SJSA1 (cell line): ENCODE results near the gene APOBEC3H. TPM values are rescaled to one million over a fixed set of nuclear protein-coding genes. Genes with fewer than 3 reads are reported as not detected.

ENCODE experiments used
- DNase-seq, 2 experiments: peaks; one replicate each; pipeline ENCODE4 v3.0.0-alpha.2; 2015 to 2020; ENCODE audit warnings: low spot score in 2 of 2, low read depth in 1 of 2
- H3K27ac ChIP-seq: fragments of 250-450 bp; sonication (Bioruptor Pico); 2 replicates; pipeline ENCODE4 v1.5.1; 2020; ENCODE audit warnings: mild to moderate bottlenecking, moderate library complexity
- H3K27me3 ChIP-seq: fragments of 250-450 bp; sonication (Bioruptor Pico); replicated peaks from 2 replicates; pipeline ENCODE4 v1.5.1; 2020; ENCODE audit warnings: mild to moderate bottlenecking, moderate library complexity
- H3K36me3 ChIP-seq: fragments of 250-450 bp; sonication (Bioruptor Pico); 2 replicates; pipeline ENCODE4 v1.5.1; 2020; ENCODE audit warnings: mild to moderate bottlenecking
- H3K4me1 ChIP-seq: fragments of 250-450 bp; sonication (Bioruptor Pico); replicated peaks from 2 replicates; pipeline ENCODE4 v1.6.1; 2021; ENCODE audit warnings: mild to moderate bottlenecking
- H3K4me3 ChIP-seq: fragments of 250-450 bp; sonication (Bioruptor Pico); 2 replicates; pipeline ENCODE4 v1.5.1; 2020; ENCODE audit warnings: mild to moderate bottlenecking
- H3K9me3 ChIP-seq: fragments of 250-450 bp; sonication (Bioruptor Pico); replicated peaks from 2 replicates; pipeline ENCODE4 v1.5.1; 2020; ENCODE audit warnings: mild to moderate bottlenecking
- total RNA-seq: library from RNA; depleted of rRNA; stranded (reverse); fragments of >200 nt; shearing (Covaris generic); gene quantifications from 2 replicates; pipeline ENCODE4 v1.2.3, GENCODE V29; 2014

The APOBEC3H gene
- total RNA-seq, 1 experiment from 2014 or later = not detected

- Histone ChIP-seq H3K36me3 (no peaks in the 10 kb centered on the region), H3K27ac (no peak overlapping the region)
These were observed 8.4 kb upstream of the APOBEC3H start for GRCh38 chr22:39088685-39089032.

GRCh38 chr22:39089928-39090327 is 7.1 kb upstream of the APOBEC3H start:
- no peaks in the 10 kb centered on the region for H3K9me3 ChIP-seq
- no peak for DNase-seq
- no peaks in the 10 kb centered on the region for H3K27me3 ChIP-seq
- H3K4me3 ChIP-seq = no peak overlapping the region
- H3K36me3 ChIP-seq = no peaks in the 10 kb centered on the region
- no peaks in the 10 kb centered on the region for H3K4me1 ChIP-seq
- H3K27ac ChIP-seq = no peak overlapping the region

More at GRCh38 chr22:39088685-39089032, 8.4 kb upstream of the APOBEC3H start:
- DNase-seq = no peak
- Histone ChIP-seq H3K4me1 (no peaks in the 10 kb centered on the region), H3K9me3 (no peaks in the 10 kb centered on the region), H3K27me3 (no peaks in the 10 kb centered on the region), H3K4me3 (no peak overlapping the region)

GRCh38 chr22:39090426-39091064 is 6.5 kb upstream of the APOBEC3H start:
- Histone ChIP-seq H3K9me3 (no peaks in the 10 kb centered on the region), H3K4me1 (no peaks in the 10 kb centered on the region), H3K4me3 (no peak overlapping the region), H3K27me3 (no peaks in the 10 kb centered on the region), H3K27ac (no peak overlapping the region), H3K36me3 (no peaks in the 10 kb centered on the region)
- no peak for DNase-seq

- H3K36me3 ChIP-seq = no peaks in the 10 kb centered on the region
- no peaks in the 10 kb centered on the region for H3K27me3 ChIP-seq
- no peak for DNase-seq
- no peak overlapping the region for H3K4me3 ChIP-seq
- no peak overlapping the region for H3K27ac ChIP-seq
- no peaks in the 10 kb centered on the region for H3K4me1 ChIP-seq
- no peaks in the 10 kb centered on the region for H3K9me3 ChIP-seq
These were observed 5.6 kb upstream of the APOBEC3H start for GRCh38 chr22:39091126-39092081.

GRCh38 chr22:39092111-39092862 is 4.8 kb upstream of the APOBEC3H start:
- H3K4me3 ChIP-seq = no peak overlapping the region
- H3K27me3 ChIP-seq = no peaks in the 10 kb centered on the region
- no peaks in the 10 kb centered on the region for H3K36me3 ChIP-seq
- peaks cover 4% of the 10 kb centered on the region for H3K4me1 ChIP-seq
- DNase-seq = no peak
- no peak overlapping the region for H3K27ac ChIP-seq
- H3K9me3 ChIP-seq = no peaks in the 10 kb centered on the region

- H3K9me3 ChIP-seq = no peaks in the 10 kb centered on the region
- no peaks in the 10 kb centered on the region for H3K27me3 ChIP-seq
- no peaks in the 10 kb centered on the region for H3K36me3 ChIP-seq
- no peak for DNase-seq
- H3K27ac ChIP-seq = no peak overlapping the region
- H3K4me1 ChIP-seq = peaks cover 6% of the 10 kb centered on the region
- no peak overlapping the region for H3K4me3 ChIP-seq
These were observed 2.2 kb upstream of the APOBEC3H start for GRCh38 chr22:39094717-39095389.

- Histone ChIP-seq H3K4me1 (peaks cover 6% of the 10 kb centered on the region), H3K4me3 (no peak overlapping the region), H3K9me3 (no peaks in the 10 kb centered on the region), H3K36me3 (no peaks in the 10 kb centered on the region), H3K27ac (no peak overlapping the region), H3K27me3 (no peaks in the 10 kb centered on the region)
- DNase-seq = no peak
These were observed 1.1 kb upstream of the APOBEC3H start for GRCh38 chr22:39095971-39096370.

GRCh38 chr22:39098026-39098425 is 982 bp downstream of the APOBEC3H start:
- no peak overlapping the region for H3K27ac ChIP-seq
- no peaks in the 10 kb centered on the region for H3K27me3 ChIP-seq
- no peaks in the 10 kb centered on the region for H3K9me3 ChIP-seq
- no peak for DNase-seq
- no peak overlapping the region for H3K4me3 ChIP-seq
- H3K36me3 ChIP-seq = no peaks in the 10 kb centered on the region
- peaks cover 6% of the 10 kb centered on the region for H3K4me1 ChIP-seq

GRCh38 chr22:39098576-39098975 is 1.5 kb downstream of the APOBEC3H start:
- Histone ChIP-seq H3K27ac (no peak overlapping the region), H3K36me3 (no peaks in the 10 kb centered on the region), H3K4me1 (peaks cover 6% of the 10 kb centered on the region), H3K9me3 (no peaks in the 10 kb centered on the region), H3K4me3 (no peak overlapping the region), H3K27me3 (no peaks in the 10 kb centered on the region)
- DNase-seq = no peak

- Histone ChIP-seq H3K9me3 (no peaks in the 10 kb centered on the region), H3K27ac (no peak overlapping the region), H3K4me1 (peaks cover 6% of the 10 kb centered on the region), H3K27me3 (no peaks in the 10 kb centered on the region), H3K4me3 (no peak overlapping the region), H3K36me3 (no peaks in the 10 kb centered on the region)
- DNase-seq = no peak
These were observed 4.2 kb downstream of the APOBEC3H start for GRCh38 chr22:39101226-39101625.

GRCh38 chr22:39103431-39103830 is 6.4 kb downstream of the APOBEC3H start:
- Histone ChIP-seq H3K27me3 (no peaks in the 10 kb centered on the region), H3K4me1 (no peaks in the 10 kb centered on the region), H3K27ac (no peak overlapping the region), H3K4me3 (no peak overlapping the region), H3K9me3 (no peaks in the 10 kb centered on the region), H3K36me3 (no peaks in the 10 kb centered on the region)
- DNase-seq = no peak

GRCh38 chr22:39106326-39106725 is 9.3 kb downstream of the APOBEC3H start:
- no peak overlapping the region for H3K27ac ChIP-seq
- no peak overlapping the region for H3K4me3 ChIP-seq
- H3K4me1 ChIP-seq = no peaks in the 10 kb centered on the region
- H3K9me3 ChIP-seq = no peaks in the 10 kb centered on the region
- DNase-seq = no peak
- no peaks in the 10 kb centered on the region for H3K36me3 ChIP-seq
- H3K27me3 ChIP-seq = no peaks in the 10 kb centered on the region; the same call in 1 of the 2 replicates

GRCh38 chr22:39108487-39108886 is 11.4 kb downstream of the APOBEC3H start:
- Histone ChIP-seq H3K4me3 (no peak overlapping the region), H3K36me3 (no peaks in the 10 kb centered on the region), H3K9me3 (no peaks in the 10 kb centered on the region), H3K27me3 (peaks cover 3% of the 10 kb centered on the region), H3K27ac (no peak overlapping the region), H3K4me1 (no peaks in the 10 kb centered on the region)
- no peak for DNase-seq
